HCT116 (cell line): ENCODE results near the gene OCA2. TPM values are rescaled to one million over a fixed set of nuclear protein-coding genes. Genes with fewer than 3 reads are reported as not detected.
"Not testable (repeated sequence)": the region's sequence is repeated elsewhere in the genome, so short reads cannot be mapped to it uniquely, and the experiment has no call there.

Source experiments
- ATAC-seq: fragments of 200-7000 bp; cut with Tn5 transposase; 2 replicates; pipeline ENCODE4 v1.9.1; 2020; ENCODE audit warnings: mild to moderate bottlenecking, moderate library complexity
- BruUV-seq: library from RNA; stranded (reverse); fragments of 400-500 nt; replicated peaks from 2 replicates; lab custom pipeline; 2021; lab: Mats Ljungman, UMichigan
- CTCF ChIA-PET: fragments of 300-600 bp; sonication (Branson Sonifier 250); formaldehyde crosslinking; loops from one replicate; lab custom pipeline; 2021; ENCODE audit warnings: antibody characterized with exemption; lab: Charles Lee
- POLR2A ChIA-PET: fragments of 300-600, 350-600 bp; sonication (Branson Sonifier 250); formaldehyde crosslinking; loops from one replicate; lab custom pipeline; 2021; ENCODE audit warnings: antibody characterized with exemption; lab: Charles Lee
- RAD21 ChIA-PET, 2 experiments: fragments of 300-600 bp; sonication (Branson Sonifier 250); formaldehyde crosslinking; loops; one replicate each; lab custom pipeline; 2023; ENCODE audit warnings: low total read pairs in 2 of 2; ENCODE audit not compliant: uncharacterized antibody in 2 of 2, unreplicated experiment in 2 of 2, low non-redundant PET in 1 of 2; lab: Charles Lee
- DNase-seq: peaks from one replicate; pipeline ENCODE4 v3.0.0-alpha.2; 2010; ENCODE audit warnings: low read depth, low spot score
- H2AFZ ChIP-seq: fragments of 200-600 bp; shearing (Covaris generic), sonication (generic); 2 replicates; pipeline ENCODE4 v1.6.1; 2017; ENCODE audit warnings: low read depth, mixed run types, mixed read lengths, antibody characterized with exemption, low read length; ENCODE audit not compliant: poor library complexity, severe bottlenecking
- H3K27ac ChIP-seq: 2 replicates; pipeline ENCODE4 v1.5.1; 2012; ENCODE audit warnings: low read depth, low read length
- H3K27me3 ChIP-seq: fragments of 200-600 bp; sonication (generic); 2 replicates; pipeline ENCODE4 v1.6.1; 2016; ENCODE audit warnings: mixed run types, low read length, mixed read lengths; ENCODE audit not compliant: insufficient read depth
- H3K36me3 ChIP-seq, 2 experiments: fragments of 200-500 bp in 1 of 2; fragments of 200-600 bp in 1 of 2; sonication (Bioruptor generic) in 1 of 2; sonication (generic) in 1 of 2; 2 replicates each; pipeline versions ENCODE4 v1.5.1 to v1.6.1; 2014 to 2016; ENCODE audit warnings: low read length in 2 of 2, inconsistent platforms in 1 of 2, mixed read lengths in 1 of 2, mixed run types in 1 of 2; ENCODE audit not compliant: insufficient read depth in 2 of 2, control insufficient read depth in 1 of 2
- H3K4me1 ChIP-seq, 2 experiments: fragments of 200-600 bp in 1 of 2; sonication (generic) in 1 of 2; 2 replicates each; pipeline versions ENCODE4 v1.5.1 to v1.6.1; 2012 to 2017; ENCODE audit warnings: low read length in 2 of 2, inconsistent platforms in 1 of 2, mild to moderate bottlenecking in 1 of 2, mixed read lengths in 1 of 2, mixed run types in 1 of 2, moderate library complexity in 1 of 2; ENCODE audit not compliant: insufficient read depth in 2 of 2, control insufficient read depth in 1 of 2
- H3K4me2 ChIP-seq: fragments of 200-600 bp; sonication (generic); 2 replicates; pipeline ENCODE4 v1.6.1; 2017; ENCODE audit warnings: mixed run types, low read length, mixed read lengths
- H3K4me3 ChIP-seq, 2 experiments: fragments of 200-600 bp in 1 of 2; sonication (generic) in 1 of 2; replicated peaks in 1 of 2; 2 replicates each; pipeline ENCODE4 v1.5.1; 2011 to 2016; ENCODE audit warnings: low read length in 2 of 2, control low read depth in 1 of 2, low read depth in 1 of 2, mild to moderate bottlenecking in 1 of 2, mixed read lengths in 1 of 2, mixed run types in 1 of 2
- H3K79me2 ChIP-seq: fragments of 200-600 bp; sonication (generic); 2 replicates; pipeline ENCODE4 v1.6.1; 2017; ENCODE audit warnings: mild to moderate bottlenecking, mixed run types, low read length, moderate library complexity, mixed read lengths; ENCODE audit not compliant: insufficient read depth
- H3K9ac ChIP-seq: fragments of 200-600 bp; sonication (generic); 2 replicates; pipeline ENCODE4 v1.6.1; 2016; ENCODE audit warnings: low read length, mixed read lengths
- H3K9me2 ChIP-seq: fragments of 200-600 bp; sonication (generic), shearing (Covaris generic); 2 replicates; pipeline ENCODE4 v1.6.1; 2017; ENCODE audit warnings: mixed run types, mild to moderate bottlenecking, moderate library complexity; ENCODE audit not compliant: insufficient read depth
- H3K9me3 ChIP-seq, 2 experiments: fragments of 200-500 bp in 1 of 2; fragments of 200-600 bp in 1 of 2; sonication (Bioruptor generic) in 1 of 2; sonication (generic) in 1 of 2; 2 replicates each; pipeline ENCODE4 v1.6.1; 2014 to 2017; ENCODE audit warnings: low read length in 2 of 2, mixed read lengths in 2 of 2, inconsistent platforms in 1 of 2, low read depth in 1 of 2, mild to moderate bottlenecking in 1 of 2, mixed run types in 1 of 2, moderate library complexity in 1 of 2; ENCODE audit not compliant: control insufficient read depth in 1 of 2, insufficient read depth in 1 of 2
- H4K20me1 ChIP-seq: fragments of 200-600 bp; sonication (generic), shearing (Covaris generic); 2 replicates; pipeline ENCODE4 v1.6.1; 2017; ENCODE audit warnings: mixed run types, mild to moderate bottlenecking, moderate library complexity; ENCODE audit not compliant: insufficient read depth
- CBX3 ChIP-seq: IDR thresholded peaks from 2 replicates; pipeline ENCODE4 v1.6.1; 2012; ENCODE audit warnings: low read depth
- CEBPB ChIP-seq: IDR thresholded peaks from 2 replicates; pipeline ENCODE4 v1.6.1; 2012; ENCODE audit warnings: low read depth
- EGR1 ChIP-seq: IDR thresholded peaks from 2 replicates; pipeline ENCODE4 v1.6.1; 2012; ENCODE audit warnings: low read depth
- EZH2 ChIP-seq: fragments of 200-600 bp; sonication (generic); IDR thresholded peaks from 2 replicates; pipeline ENCODE4 v1.6.1; 2017; ENCODE audit warnings: antibody characterized with exemption, mixed run types
- EZH2phosphoT487 ChIP-seq: fragments of 200-600 bp; IDR thresholded peaks from 2 replicates; pipeline ENCODE4 v1.6.1; 2018; ENCODE audit warnings: antibody characterized with exemption, borderline replicate concordance
- FOSL1 ChIP-seq: IDR thresholded peaks from 2 replicates; pipeline ENCODE4 v1.6.1; 2012; ENCODE audit warnings: low read depth
- JUND ChIP-seq: IDR thresholded peaks from 2 replicates; pipeline ENCODE4 v1.6.1; 2012
- POLR2A ChIP-seq: IDR thresholded peaks from 2 replicates; pipeline ENCODE4 v1.7.0; 2011; ENCODE audit warnings: borderline replicate concordance; ENCODE audit not compliant: insufficient read depth, insufficient read length; ENCODE audit errors: extremely low read depth
- POLR2AphosphoS5 ChIP-seq: IDR thresholded peaks from 2 replicates; pipeline ENCODE4 v1.6.1; 2011; ENCODE audit warnings: mild to moderate bottlenecking, low read depth, low read length, moderate library complexity
- SIN3A ChIP-seq: IDR thresholded peaks from 2 replicates; pipeline ENCODE4 v1.6.1; 2012; ENCODE audit warnings: low read depth
- SP1 ChIP-seq: IDR thresholded peaks from 2 replicates; pipeline ENCODE4 v1.6.1; 2012; ENCODE audit warnings: low read depth
- TCF7L2 ChIP-seq: IDR thresholded peaks from 2 replicates; pipeline ENCODE4 v1.7.0; 2011; ENCODE audit warnings: borderline replicate concordance, inconsistent platforms; ENCODE audit not compliant: insufficient read depth, insufficient read length; ENCODE audit errors: extremely low read depth
- YY1 ChIP-seq: IDR thresholded peaks from 2 replicates; pipeline ENCODE4 v1.6.1; 2011; ENCODE audit warnings: low read length, low read depth, moderate library complexity, mild to moderate bottlenecking; ENCODE audit not compliant: insufficient replicate concordance; ENCODE audit errors: extremely low read depth
- intact Hi-C: fragments of 100-400 bp; cut with micrococcal nuclease; formaldehyde crosslinking; loops from 2 replicates; pipeline ENCODE4 v1.10.0; 2022
- total RNA-seq: library from RNA; stranded (reverse); gene quantifications from one replicate; pipeline ENCODE4 v1.2.1, GENCODE V29; 2021; ENCODE audit not compliant: unreplicated experiment
- TF ChIP-seq, protein P1 (sequence below): IDR thresholded peaks from 2 replicates; pipeline ENCODE4 v1.6.1; 2012; ENCODE audit warnings: low read depth
- TF ChIP-seq, protein P2 (sequence below), 3 experiments: fragments of 200-600 bp in 1 of 3; sonication (generic) in 1 of 3; IDR thresholded peaks in 2 of 3; conservative IDR thresholded peaks in 1 of 3; 2 replicates each; pipeline ENCODE4 v1.5.1; 2012 to 2017; ENCODE audit warnings: low read depth in 2 of 3, low read length in 2 of 3, antibody characterized with exemption in 1 of 3, borderline replicate concordance in 1 of 3, control low read depth in 1 of 3, mild to moderate bottlenecking in 1 of 3, mixed read lengths in 1 of 3, mixed run types in 1 of 3, moderate library complexity in 1 of 3; ENCODE audit not compliant: insufficient read depth in 1 of 3

The OCA2 gene
- total RNA-seq, 1 experiment from 2014 or later: not detected

DNA sequence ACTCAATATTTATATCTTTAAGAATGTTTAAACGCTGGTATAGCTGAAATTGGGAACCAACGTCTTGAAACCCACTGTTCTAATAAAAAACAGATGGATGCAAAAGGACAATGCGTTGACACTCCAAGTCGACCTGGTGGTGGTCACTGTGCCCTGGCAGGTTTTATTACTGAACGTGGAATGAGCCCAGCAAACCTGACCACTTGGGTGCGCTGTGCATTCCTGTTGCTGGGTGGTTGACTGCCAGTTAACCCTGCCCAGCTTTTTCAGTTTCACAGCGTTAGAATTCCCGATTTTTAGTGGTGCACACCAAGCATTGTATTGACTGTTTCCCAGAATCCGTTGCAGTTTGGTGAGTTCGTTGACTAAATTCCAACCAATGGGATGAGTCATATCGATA, 384.4 kb downstream of the OCA2 start:
- intact Hi-C loops: no loop called here
- ChIA-PET RAD21 (no interaction called here), POLR2A (no interaction called here), CTCF (no interaction called here)
- Histone ChIP-seq H2AFZ (no peak overlapping the region), H3K4me1 (no peaks in the 10 kb centered on the region), H3K4me3 (no peak overlapping the region), H3K27ac (no peak overlapping the region), H3K9me3 (peaks cover 4 to 42% of the 10 kb centered on the region in 2 experiments; a peak in 2 of 4 replicates), H3K9ac (no peak overlapping the region), H3K79me2 (no peaks in the 10 kb centered on the region), H3K9me2 (no peaks in the 10 kb centered on the region), H4K20me1 (no peaks in the 10 kb centered on the region), H3K36me3 (no peaks in the 10 kb centered on the region), H3K4me2 (no peak overlapping the region), H3K27me3 (no peaks in the 10 kb centered on the region)
- ATAC-seq (no peak), DNase-seq (no peak)
- BruUV-seq: no TSS peak
- TF ChIP-seq, protein P1, sequence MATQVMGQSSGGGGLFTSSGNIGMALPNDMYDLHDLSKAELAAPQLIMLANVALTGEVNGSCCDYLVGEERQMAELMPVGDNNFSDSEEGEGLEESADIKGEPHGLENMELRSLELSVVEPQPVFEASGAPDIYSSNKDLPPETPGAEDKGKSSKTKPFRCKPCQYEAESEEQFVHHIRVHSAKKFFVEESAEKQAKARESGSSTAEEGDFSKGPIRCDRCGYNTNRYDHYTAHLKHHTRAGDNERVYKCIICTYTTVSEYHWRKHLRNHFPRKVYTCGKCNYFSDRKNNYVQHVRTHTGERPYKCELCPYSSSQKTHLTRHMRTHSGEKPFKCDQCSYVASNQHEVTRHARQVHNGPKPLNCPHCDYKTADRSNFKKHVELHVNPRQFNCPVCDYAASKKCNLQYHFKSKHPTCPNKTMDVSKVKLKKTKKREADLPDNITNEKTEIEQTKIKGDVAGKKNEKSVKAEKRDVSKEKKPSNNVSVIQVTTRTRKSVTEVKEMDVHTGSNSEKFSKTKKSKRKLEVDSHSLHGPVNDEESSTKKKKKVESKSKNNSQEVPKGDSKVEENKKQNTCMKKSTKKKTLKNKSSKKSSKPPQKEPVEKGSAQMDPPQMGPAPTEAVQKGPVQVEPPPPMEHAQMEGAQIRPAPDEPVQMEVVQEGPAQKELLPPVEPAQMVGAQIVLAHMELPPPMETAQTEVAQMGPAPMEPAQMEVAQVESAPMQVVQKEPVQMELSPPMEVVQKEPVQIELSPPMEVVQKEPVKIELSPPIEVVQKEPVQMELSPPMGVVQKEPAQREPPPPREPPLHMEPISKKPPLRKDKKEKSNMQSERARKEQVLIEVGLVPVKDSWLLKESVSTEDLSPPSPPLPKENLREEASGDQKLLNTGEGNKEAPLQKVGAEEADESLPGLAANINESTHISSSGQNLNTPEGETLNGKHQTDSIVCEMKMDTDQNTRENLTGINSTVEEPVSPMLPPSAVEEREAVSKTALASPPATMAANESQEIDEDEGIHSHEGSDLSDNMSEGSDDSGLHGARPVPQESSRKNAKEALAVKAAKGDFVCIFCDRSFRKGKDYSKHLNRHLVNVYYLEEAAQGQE: no peak
- TF ChIP-seq TCF7L2: no peak
- TF ChIP-seq EGR1: no peak
- TF ChIP-seq, protein P2, sequence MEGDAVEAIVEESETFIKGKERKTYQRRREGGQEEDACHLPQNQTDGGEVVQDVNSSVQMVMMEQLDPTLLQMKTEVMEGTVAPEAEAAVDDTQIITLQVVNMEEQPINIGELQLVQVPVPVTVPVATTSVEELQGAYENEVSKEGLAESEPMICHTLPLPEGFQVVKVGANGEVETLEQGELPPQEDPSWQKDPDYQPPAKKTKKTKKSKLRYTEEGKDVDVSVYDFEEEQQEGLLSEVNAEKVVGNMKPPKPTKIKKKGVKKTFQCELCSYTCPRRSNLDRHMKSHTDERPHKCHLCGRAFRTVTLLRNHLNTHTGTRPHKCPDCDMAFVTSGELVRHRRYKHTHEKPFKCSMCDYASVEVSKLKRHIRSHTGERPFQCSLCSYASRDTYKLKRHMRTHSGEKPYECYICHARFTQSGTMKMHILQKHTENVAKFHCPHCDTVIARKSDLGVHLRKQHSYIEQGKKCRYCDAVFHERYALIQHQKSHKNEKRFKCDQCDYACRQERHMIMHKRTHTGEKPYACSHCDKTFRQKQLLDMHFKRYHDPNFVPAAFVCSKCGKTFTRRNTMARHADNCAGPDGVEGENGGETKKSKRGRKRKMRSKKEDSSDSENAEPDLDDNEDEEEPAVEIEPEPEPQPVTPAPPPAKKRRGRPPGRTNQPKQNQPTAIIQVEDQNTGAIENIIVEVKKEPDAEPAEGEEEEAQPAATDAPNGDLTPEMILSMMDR (IDR thresholded peaks at IDR 0.05 in 2 of 3, conservative IDR thresholded peaks at IDR 0.05 in 1 of 3; ENCODE audit: borderline replicate concordance in 1 of 3, insufficient read depth in 1 of 3, low read depth in 2 of 3, low read length in 2 of 3): no peak
- no peak for TF ChIP-seq FOSL1
- TF ChIP-seq CBX3: no peak
- TF ChIP-seq YY1: no peak
- no peak for TF ChIP-seq CEBPB
- TF ChIP-seq SIN3A: no peak
- no peak for TF ChIP-seq EZH2
- no peak for TF ChIP-seq EZH2phosphoT487
- no peak for TF ChIP-seq POLR2A
- TF ChIP-seq POLR2AphosphoS5: no peak
- TF ChIP-seq JUND: no peak
- TF ChIP-seq SP1: no peak

DNA sequence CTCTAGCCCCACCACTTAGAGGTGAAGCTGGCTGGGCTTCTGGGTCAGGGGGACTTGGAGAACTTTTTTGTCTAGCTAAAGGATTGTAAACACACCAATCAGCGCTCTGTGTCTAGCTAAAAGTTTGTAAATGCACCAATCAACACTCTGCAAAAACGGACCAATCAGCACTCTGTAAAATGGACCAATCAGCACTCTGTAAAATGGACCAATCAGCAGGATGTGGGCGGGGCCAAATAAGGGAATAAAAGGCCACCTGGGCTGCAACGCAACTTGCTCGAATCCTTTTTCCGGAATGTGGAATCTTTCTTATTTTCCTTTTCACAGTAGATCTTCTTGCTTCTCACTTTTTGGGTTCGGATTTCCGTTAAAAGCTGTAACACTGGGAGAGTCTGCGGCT, 385.3 kb downstream of the OCA2 start:
- H3K27ac ChIP-seq, CTCF ChIA-PET, H3K4me1 ChIP-seq, BruUV-seq, RAD21 ChIA-PET, H3K4me2 ChIP-seq, ATAC-seq, H3K4me3 ChIP-seq, POLR2A ChIA-PET, DNase-seq, H3K9ac ChIP-seq, H3K36me3 ChIP-seq, H3K79me2 ChIP-seq, H3K9me2 ChIP-seq, H3K27me3 ChIP-seq, H4K20me1 ChIP-seq, H2AFZ ChIP-seq, intact Hi-C loops: not testable (repeated sequence)
- H3K9me3 ChIP-seq: peaks cover 5 to 34% of the 10 kb centered on the region in 2 experiments; a peak in 2 of 4 replicates
